HEK293 (cell line): ENCODE measurements around the gene TET2.

ENCODE experiments used
- BCL11A ChIP-seq: fragments of 450-650 bp; formaldehyde crosslinking; IDR thresholded peaks from 2 replicates; pipeline ENCODE4 v1.5.1; 2016; ENCODE audit warnings: low read depth, missing biosample characterization, missing genetic modification characterization
- CTCF ChIP-seq: fragments of 450-650 bp; formaldehyde crosslinking; IDR thresholded peaks from 2 replicates; pipeline ENCODE4 v1.5.1; 2016; ENCODE audit warnings: missing biosample characterization, missing genetic modification characterization
- ZBTB44 ChIP-seq: fragments of 450-650 bp; IDR thresholded peaks from 2 replicates; pipeline ENCODE4 v1.5.1; 2018; ENCODE audit warnings: missing biosample characterization, mild to moderate bottlenecking, missing genetic modification characterization
- ZBTB8A ChIP-seq: fragments of 450-650 bp; formaldehyde crosslinking; IDR thresholded peaks from 2 replicates; pipeline ENCODE4 v1.5.1; 2016; ENCODE audit warnings: missing biosample characterization, missing genetic modification characterization
- ZFP41 ChIP-seq: fragments of 450-650 bp; formaldehyde crosslinking; IDR thresholded peaks from 2 replicates; pipeline ENCODE4 v1.5.1; 2016; ENCODE audit warnings: missing biosample characterization, missing genetic modification characterization, borderline replicate concordance
- ZNF157 ChIP-seq: fragments of 450-650 bp; formaldehyde crosslinking; IDR thresholded peaks from 2 replicates; pipeline ENCODE4 v1.5.1; 2016; ENCODE audit warnings: missing biosample characterization, missing genetic modification characterization
- ZNF416 ChIP-seq: fragments of 450-650 bp; formaldehyde crosslinking; IDR thresholded peaks from 2 replicates; pipeline ENCODE4 v1.5.1; 2016; ENCODE audit warnings: missing biosample characterization, missing genetic modification characterization
- ZNF423 ChIP-seq: fragments of 450-650 bp; formaldehyde crosslinking; IDR thresholded peaks from 2 replicates; pipeline ENCODE4 v1.5.1; 2016; ENCODE audit warnings: missing biosample characterization, missing genetic modification characterization
- ZNF473 ChIP-seq: fragments of 450-650 bp; formaldehyde crosslinking; IDR thresholded peaks from 2 replicates; pipeline ENCODE4 v1.5.1; 2017; ENCODE audit warnings: missing biosample characterization, missing genetic modification characterization
- ZNF621 ChIP-seq: fragments of 450-650 bp; formaldehyde crosslinking; IDR thresholded peaks from 2 replicates; pipeline ENCODE4 v1.5.1; 2017; ENCODE audit warnings: missing biosample characterization, missing genetic modification characterization

- TF ChIP-seq CTCF (no peak), ZBTB44 (no peak), ZNF157 (tag by site-specific recombination) (no peak), BCL11A (tag by site-specific recombination) (no peak), ZNF473 (no peak), ZFP41 (tag by site-specific recombination) (no peak), ZNF423 (tag by site-specific recombination) (no peak), ZBTB8A (tag by site-specific recombination) (no peak), ZNF416 (tag by site-specific recombination) (no peak), ZNF621 (no peak)
These were observed 119.0 kb downstream of the TET2 start for GRCh38 chr4:105265689-105266088.
